ENCODE measurements around the gene THRB. TPM values are rescaled to one million over a fixed set of nuclear protein-coding genes. Genes with fewer than 3 reads are reported as not detected.
"Not testable (repeated sequence)": the region's sequence is repeated elsewhere in the genome, so short reads cannot be mapped to it uniquely, and the experiment has no call there.

THRB gene
- total RNA-seq, 1 donor from 2014 or later, result 22.8 TPM

- Histone ChIP-seq H3K9me3 (no peaks in the 10 kb centered on the region), H3K4me1 (peaks cover 10% of the 10 kb centered on the region), H3K27me3 (no peaks in the 10 kb centered on the region), H3K4me3 (no peak overlapping the region), H3K27ac (no peak overlapping the region), H3K36me3 (no peaks in the 10 kb centered on the region)
- intact Hi-C loops (cut with DNase I), result no loop called here
- no peak for TF ChIP-seq CTCF (IDR thresholded peaks at IDR 0.05)
- no peak for TF ChIP-seq POLR2A (IDR thresholded peaks at IDR 0.05)
- TF ChIP-seq POLR2AphosphoS5 (IDR thresholded peaks at IDR 0.05; ENCODE audit: insufficient read depth in 1 of 2, low read depth in 1 of 2), result no peak
- DNase-seq (ENCODE audit: extremely low spot score in 2 of 2), result no peak
Measured at GRCh38 chr3:24096271-24096670, 398.4 kb downstream of the THRB start.

GRCh38 chr3:24094818-24095217 lies 399.8 kb downstream of the THRB start:
- H3K9me3 ChIP-seq; H3K27ac ChIP-seq; DNase-seq (ENCODE audit: extremely low spot score in 2 of 2); intact Hi-C loops (cut with DNase I); H3K36me3 ChIP-seq; H3K4me1 ChIP-seq; H3K4me3 ChIP-seq; H3K27me3 ChIP-seq: not testable (repeated sequence)

GRCh38 chr3:24088782-24089181 lies 405.9 kb downstream of the THRB start:
- Histone ChIP-seq H3K4me1 (no peaks in the 10 kb centered on the region), H3K4me3 (no peak overlapping the region), H3K9me3 (no peaks in the 10 kb centered on the region), H3K27ac (no peak overlapping the region), H3K36me3 (no peaks in the 10 kb centered on the region), H3K27me3 (no peaks in the 10 kb centered on the region)
- intact Hi-C loops (cut with DNase I), result no loop called here
- DNase-seq (ENCODE audit: extremely low spot score in 2 of 2), result no peak
- TF ChIP-seq POLR2A (IDR thresholded peaks at IDR 0.05) (no peak), CTCF (IDR thresholded peaks at IDR 0.05) (peak in 1 of 3 experiments; percentile 6), POLR2AphosphoS5 (IDR thresholded peaks at IDR 0.05; ENCODE audit: insufficient read depth in 1 of 2, low read depth in 1 of 2) (no peak)

GRCh38 chr3:24087469-24087868 lies 407.2 kb downstream of the THRB start:
- TF ChIP-seq POLR2A (IDR thresholded peaks at IDR 0.05) (no peak), POLR2AphosphoS5 (IDR thresholded peaks at IDR 0.05; ENCODE audit: insufficient read depth in 1 of 2, low read depth in 1 of 2) (no peak), CTCF (IDR thresholded peaks at IDR 0.05) (no peak)

GRCh38 chr3:24086617-24087404 lies 407.8 kb downstream of the THRB start:
- H3K27ac ChIP-seq, result no peak overlapping the region
- intact Hi-C loops (cut with DNase I), result no loop called here

More at GRCh38 chr3:24087469-24087868, 407.2 kb downstream of the THRB start:
- Histone ChIP-seq H3K4me1 (no peaks in the 10 kb centered on the region), H3K27me3 (no peaks in the 10 kb centered on the region), H3K36me3 (no peaks in the 10 kb centered on the region), H3K4me3 (no peak overlapping the region), H3K27ac (no peak overlapping the region), H3K9me3 (no peaks in the 10 kb centered on the region)
- no peak for DNase-seq (ENCODE audit: extremely low spot score in 2 of 2)
- intact Hi-C loops (cut with DNase I), result no loop called here

More at GRCh38 chr3:24086617-24087404, 407.8 kb downstream of the THRB start:
- H3K27me3 ChIP-seq, result no peaks in the 10 kb centered on the region
- no peaks in the 10 kb centered on the region for H3K36me3 ChIP-seq
- H3K4me3 ChIP-seq, result no peak overlapping the region
- DNase-seq (ENCODE audit: extremely low spot score in 2 of 2), result no peak
- no peaks in the 10 kb centered on the region for H3K4me1 ChIP-seq
- TF ChIP-seq CTCF (IDR thresholded peaks at IDR 0.05), result no peak
- no peaks in the 10 kb centered on the region for H3K9me3 ChIP-seq

Measured in vagina (tissue), 2 donors.